ENCODE results near the gene GATB.

- TF ChIP-seq CTCF (IDR thresholded peaks at IDR 0.05 in 8 of 11, conservative IDR thresholded peaks at IDR 0.05 in 3 of 11): no peak
- no peak for TF ChIP-seq POLR2A (IDR thresholded peaks at IDR 0.05)
These were observed 101.0 kb downstream of the GATB start for GRCh38 chr4:151659601-151660364.
